Esophagus muscularis mucosa (tissue), 4 donors: ENCODE results near the gene ERO1B. TPM values are rescaled to one million over a fixed set of nuclear protein-coding genes. Genes with fewer than 3 reads are reported as not detected.

Experiments
- DNase-seq: peaks from one replicate; pipeline ENCODE4 v3.0.0-alpha.2; 2017; ENCODE audit errors: extremely low spot score
- H3K27ac ChIP-seq, 4 donors: fragments of 200-600 bp; sonication (generic); replicated peaks in 1 of 4; 1 replicate in 3 of 4; 2 replicates in 1 of 4; pipeline ENCODE4 v1.5.1; 2016 to 2019; ENCODE audit warnings: mild to moderate bottlenecking in 1 of 4
- H3K27me3 ChIP-seq, 4 donors: fragments of 200-600 bp; sonication (generic); one replicate each; pipeline versions ENCODE4 v1.5.1 to v1.6.0; 2016 to 2019
- H3K36me3 ChIP-seq, 4 donors: fragments of 200-600 bp; sonication (generic); one replicate each; pipeline ENCODE4 v1.5.1; 2016 to 2019
- H3K4me1 ChIP-seq, 4 donors: fragments of 200-600 bp; sonication (generic); one replicate each; pipeline ENCODE4 v1.5.1; 2016 to 2019
- H3K4me3 ChIP-seq, 4 donors: fragments of 200-600 bp; sonication (generic); 1 replicate in 2 of 4; 2 replicates in 2 of 4; pipeline ENCODE4 v1.5.1; 2016 to 2019; ENCODE audit warnings: mild to moderate bottlenecking in 4 of 4, moderate library complexity in 1 of 4
- H3K9me3 ChIP-seq, 4 donors: fragments of 200-600 bp; sonication (generic); 1 replicate in 3 of 4; 2 replicates in 1 of 4; pipeline ENCODE4 v1.5.1; 2016 to 2019
- CTCF ChIP-seq, 3 experiments: fragments of 200-600 bp in 2 of 3; fragments of 450-650 bp in 1 of 3; sonication (generic) in 2 of 3; IDR thresholded peaks; one replicate each; pipeline ENCODE4 v1.5.1; 2017 to 2019; ENCODE audit warnings: antibody characterized with exemption in 3 of 3, mild to moderate bottlenecking in 2 of 3, moderate library complexity in 1 of 3
- EP300 ChIP-seq: sonication (generic); formaldehyde crosslinking; IDR thresholded peaks from one replicate; pipeline ENCODE4 v1.6.1; 2017; ENCODE audit warnings: antibody characterized with exemption
- POLR2A ChIP-seq: fragments of 450-650 bp; IDR thresholded peaks from one replicate; pipeline ENCODE4 v1.6.1; 2017; ENCODE audit warnings: antibody characterized with exemption, moderate library complexity, mild to moderate bottlenecking, low read depth
- POLR2AphosphoS5 ChIP-seq, 2 donors: sonication (generic); formaldehyde crosslinking; IDR thresholded peaks; one replicate each; pipeline ENCODE4 v1.6.1; 2017; ENCODE audit warnings: antibody characterized with exemption in 2 of 2
- WGBS: methylation state at CpG from one replicate; pipeline ENCODE4 v1.1.5; 2018; 5-methylcytosine and 5-hydroxymethylcytosine counted together
- intact Hi-C: fragments of 100-400 bp; cut with DNase I; formaldehyde crosslinking; loops from one replicate; pipeline ENCODE4 v1.15.1; 2023
- total RNA-seq, 4 donors: library from RNA; depleted of rRNA; stranded (reverse); fragments of >200 nt; gene quantifications; one replicate each; pipeline versions ENCODE4 v1.1.0 to v1.2.1, GENCODE V29; 2016

ERO1B gene
- total RNA-seq, 4 donors from 2014 or later, result 7.0 to 11.2 (median 8.1) TPM

GRCh38 chr1:236322566-236323409 is 41.0 kb upstream of the ERO1B start:
- H3K9me3 ChIP-seq, result peaks cover 0 to 31% (median 21%) of the 10 kb centered on the region in 4 donors
- no peaks in the 10 kb centered on the region for H3K36me3 ChIP-seq
- TF ChIP-seq CTCF (IDR thresholded peaks at IDR 0.05) (no peak), POLR2AphosphoS5 (IDR thresholded peaks at IDR 0.05) (no peak)
- DNase-seq, result no peak
- no peaks in the 10 kb centered on the region for H3K27me3 ChIP-seq
- intact Hi-C loops, result no loop called here
- WGBS, result 48% methylated on average over 1 of the region's 1 CpG
- no peaks in the 10 kb centered on the region for H3K4me1 ChIP-seq
- H3K27ac ChIP-seq, result no peak overlapping the region
- H3K4me3 ChIP-seq, result no peak overlapping the region

- Histone ChIP-seq H3K9me3 (peaks cover 0 to 31% (median 21%) of the 10 kb centered on the region in 4 donors), H3K27ac (no peak overlapping the region), H3K36me3 (no peaks in the 10 kb centered on the region), H3K4me1 (no peaks in the 10 kb centered on the region), H3K4me3 (no peak overlapping the region), H3K27me3 (no peaks in the 10 kb centered on the region)
- 83% methylated on average over 5 of the region's 5 CpGs for WGBS
- TF ChIP-seq CTCF (IDR thresholded peaks at IDR 0.05) (no peak), EP300 (no peak), POLR2AphosphoS5 (IDR thresholded peaks at IDR 0.05) (no peak)
- DNase-seq, result no peak
- intact Hi-C loops, result no loop called here
These were observed 39.3 kb upstream of the ERO1B start for GRCh38 chr1:236321101-236321500.

- Histone ChIP-seq H3K36me3 (no peaks in the 10 kb centered on the region), H3K27me3 (no peaks in the 10 kb centered on the region), H3K4me1 (no peaks in the 10 kb centered on the region), H3K9me3 (peaks cover 0 to 31% (median 21%) of the 10 kb centered on the region in 4 donors), H3K4me3 (no peak overlapping the region), H3K27ac (no peak overlapping the region)
- intact Hi-C loops, result no loop called here
- WGBS, result 73% methylated on average over 1 of the region's 1 CpG
- no peak for DNase-seq
- TF ChIP-seq CTCF (IDR thresholded peaks at IDR 0.05), result no peak
- no peak for TF ChIP-seq EP300
These were observed 38.9 kb upstream of the ERO1B start for GRCh38 chr1:236320671-236321070.

- TF ChIP-seq EP300 (no peak), CTCF (IDR thresholded peaks at IDR 0.05) (no peak), POLR2AphosphoS5 (IDR thresholded peaks at IDR 0.05) (no peak), POLR2A (no peak)
- intact Hi-C loops, result no loop called here
- no peaks in the 10 kb centered on the region for H3K4me1 ChIP-seq
- H3K27me3 ChIP-seq, result no peaks in the 10 kb centered on the region
- DNase-seq, result no peak
- no peak overlapping the region for H3K4me3 ChIP-seq
- H3K36me3 ChIP-seq, result no peaks in the 10 kb centered on the region
- peaks cover 0 to 31% (median 21%) of the 10 kb centered on the region in 4 donors for H3K9me3 ChIP-seq
- 85% methylated on average over 1 of the region's 1 CpG for WGBS
- no peak overlapping the region for H3K27ac ChIP-seq
These were observed 38.5 kb upstream of the ERO1B start for GRCh38 chr1:236320214-236320613.

- no peaks in the 10 kb centered on the region for H3K27me3 ChIP-seq
- no peaks in the 10 kb centered on the region for H3K4me1 ChIP-seq
- intact Hi-C loops, result no loop called here
- WGBS, result 92% methylated on average over 2 of the region's 2 CpGs
- no peak overlapping the region for H3K27ac ChIP-seq
- no peak for TF ChIP-seq CTCF (IDR thresholded peaks at IDR 0.05)
- no peak for TF ChIP-seq POLR2A
- no peak for TF ChIP-seq POLR2AphosphoS5 (IDR thresholded peaks at IDR 0.05)
- TF ChIP-seq EP300, result no peak
- no peaks in the 10 kb centered on the region for H3K36me3 ChIP-seq
- DNase-seq, result no peak
- H3K9me3 ChIP-seq, result peaks cover 0 to 5% (median 0%) of the 10 kb centered on the region in 4 donors
- no peak overlapping the region for H3K4me3 ChIP-seq
These were observed 34.7 kb upstream of the ERO1B start for GRCh38 chr1:236316437-236316836.
